GM15510 (cell line): ENCODE data around the gene NAALADL1.

ENCODE experiments used
- POLR2A ChIP-seq: IDR thresholded peaks from 3 replicates; pipeline ENCODE4 v1.6.1; 2011; ENCODE audit warnings: borderline replicate concordance; ENCODE audit not compliant: insufficient read length; ENCODE audit errors: extremely low read depth

The NAALADL1 gene

GRCh38 chr11:65058419-65059054 is at the start of gene NAALADL1:
NAALADL1 (minus strand) TSS chr11:65058553; CDS start chr11:65058521, 32 bp downstream.
- no peak for TF ChIP-seq POLR2A

- TF ChIP-seq POLR2A, result no peak
Measured at GRCh38 chr11:65107751-65108468, 49.6 kb upstream of the NAALADL1 start.

GRCh38 chr11:65107078-65107477 is 48.7 kb upstream of the NAALADL1 start:
- no peak for TF ChIP-seq POLR2A

GRCh38 chr11:65104628-65105027 is 46.3 kb upstream of the NAALADL1 start:
- TF ChIP-seq POLR2A, result no peak

GRCh38 chr11:65103476-65103875 is 45.1 kb upstream of the NAALADL1 start:
- no peak for TF ChIP-seq POLR2A

- no peak for TF ChIP-seq POLR2A
Measured at GRCh38 chr11:65102142-65103095, 44.1 kb upstream of the NAALADL1 start.

GRCh38 chr11:65100674-65101350 is 42.5 kb upstream of the NAALADL1 start:
- TF ChIP-seq POLR2A, result no peak

- TF ChIP-seq POLR2A, result no peak
Measured at GRCh38 chr11:65096926-65097325, 38.6 kb upstream of the NAALADL1 start.

- TF ChIP-seq POLR2A, result peak; percentile 90
Measured at GRCh38 chr11:65095974-65096806, 37.8 kb upstream of the NAALADL1 start, which contains the start of gene VPS51. VPS51 (plus strand) TSS chr11:65096214; CDS start chr11:65096251, 37 bp downstream.

- TF ChIP-seq POLR2A, result no peak
Measured at GRCh38 chr11:65095427-65095826, 37.1 kb upstream of the NAALADL1 start.

- no peak for TF ChIP-seq POLR2A
Measured at GRCh38 chr11:65090628-65091027, 32.3 kb upstream of the NAALADL1 start.

GRCh38 chr11:65089621-65090020 is 31.3 kb upstream of the NAALADL1 start:
- no peak for TF ChIP-seq POLR2A

- no peak for TF ChIP-seq POLR2A
Measured at GRCh38 chr11:65087827-65088226, 29.5 kb upstream of the NAALADL1 start.
